Myocyte (in vitro differentiated cells): ENCODE data around the gene RSPO1. TPM values are rescaled to one million over a fixed set of nuclear protein-coding genes. Genes with fewer than 3 reads are reported as not detected.

ENCODE experiments used
- DNase-seq: peaks from one replicate; pipeline ENCODE4 v3.0.0-alpha.2; 2012; ENCODE audit warnings: low read depth
- total RNA-seq: library from RNA; depleted of rRNA; stranded (reverse); fragments of >200 nt; gene quantifications from 2 replicates; pipeline ENCODE4 v1.2.3, GENCODE V29; 2014

The RSPO1 gene
- total RNA-seq, 1 donor from 2014 or later, result not detected

- DNase-seq, result no peak
These were observed 23.1 kb upstream of the RSPO1 start for GRCh38 chr1:37657620-37658412.

- no peak for DNase-seq
These were observed 22.2 kb upstream of the RSPO1 start for GRCh38 chr1:37656881-37657280.

GRCh38 chr1:37656026-37656425, 21.3 kb upstream of the RSPO1 start:
- DNase-seq, result no peak

GRCh38 chr1:37655274-37655673, 20.6 kb upstream of the RSPO1 start:
- DNase-seq, result no peak

- no peak for DNase-seq
These were observed 19.2 kb upstream of the RSPO1 start for GRCh38 chr1:37653906-37654305.

GRCh38 chr1:37652976-37653375, 18.3 kb upstream of the RSPO1 start:
- no peak for DNase-seq

- no peak for DNase-seq
These were observed 17.1 kb upstream of the RSPO1 start for GRCh38 chr1:37651803-37652202.

- DNase-seq, result no peak
These were observed 16.0 kb upstream of the RSPO1 start for GRCh38 chr1:37650721-37651120.

GRCh38 chr1:37650173-37650572, 15.5 kb upstream of the RSPO1 start:
- no peak for DNase-seq

GRCh38 chr1:37647281-37647680, 12.6 kb upstream of the RSPO1 start:
- DNase-seq, result peak; percentile 16

GRCh38 chr1:37641059-37641458, 6.4 kb upstream of the RSPO1 start:
- no peak for DNase-seq

- no peak for DNase-seq
These were observed 1.7 kb upstream of the RSPO1 start for GRCh38 chr1:37636435-37636834.

- no peak for DNase-seq
These were observed 555 bp upstream of the RSPO1 start for GRCh38 chr1:37634992-37635902.

- DNase-seq, result no peak
These were observed 801 bp downstream of the RSPO1 start for GRCh38 chr1:37633938-37634243.

GRCh38 chr1:37633040-37633937, 1.4 kb downstream of the RSPO1 start:
- DNase-seq, result no peak

GRCh38 chr1:37631036-37631435, 3.7 kb downstream of the RSPO1 start:
- no peak for DNase-seq

GRCh38 chr1:37630426-37631028, 4.2 kb downstream of the RSPO1 start:
- DNase-seq, result no peak

GRCh38 chr1:37629726-37630425, 4.8 kb downstream of the RSPO1 start:
- no peak for DNase-seq

- DNase-seq, result no peak
These were observed 5.7 kb downstream of the RSPO1 start for GRCh38 chr1:37629008-37629407.

- no peak for DNase-seq
These were observed 6.6 kb downstream of the RSPO1 start for GRCh38 chr1:37628026-37628556.
